GM21367 (cell line): ENCODE measurements around the gene TCEAL5.
"Not testable (repeated sequence)": the region's sequence is repeated elsewhere in the genome, so short reads cannot be mapped to it uniquely, and the experiment has no call there.

Experiments
- ATAC-seq: cut with Tn5 transposase; IDR thresholded peaks from one replicate; pipeline ENCODE4 v1.9.1; 2021; ENCODE audit not compliant: unreplicated experiment

The TCEAL5 gene

GRCh38 chrX:103276581-103277002 is at the start of gene TCEAL5:
TCEAL5 (minus strand) TSS chrX:103276750; CDS start chrX:103274563, 2,187 bp downstream.
- no peak for ATAC-seq

GRCh38 chrX:103311399-103311780 is 34.8 kb upstream of the TCEAL5 start:
- ATAC-seq = no peak

DNA sequence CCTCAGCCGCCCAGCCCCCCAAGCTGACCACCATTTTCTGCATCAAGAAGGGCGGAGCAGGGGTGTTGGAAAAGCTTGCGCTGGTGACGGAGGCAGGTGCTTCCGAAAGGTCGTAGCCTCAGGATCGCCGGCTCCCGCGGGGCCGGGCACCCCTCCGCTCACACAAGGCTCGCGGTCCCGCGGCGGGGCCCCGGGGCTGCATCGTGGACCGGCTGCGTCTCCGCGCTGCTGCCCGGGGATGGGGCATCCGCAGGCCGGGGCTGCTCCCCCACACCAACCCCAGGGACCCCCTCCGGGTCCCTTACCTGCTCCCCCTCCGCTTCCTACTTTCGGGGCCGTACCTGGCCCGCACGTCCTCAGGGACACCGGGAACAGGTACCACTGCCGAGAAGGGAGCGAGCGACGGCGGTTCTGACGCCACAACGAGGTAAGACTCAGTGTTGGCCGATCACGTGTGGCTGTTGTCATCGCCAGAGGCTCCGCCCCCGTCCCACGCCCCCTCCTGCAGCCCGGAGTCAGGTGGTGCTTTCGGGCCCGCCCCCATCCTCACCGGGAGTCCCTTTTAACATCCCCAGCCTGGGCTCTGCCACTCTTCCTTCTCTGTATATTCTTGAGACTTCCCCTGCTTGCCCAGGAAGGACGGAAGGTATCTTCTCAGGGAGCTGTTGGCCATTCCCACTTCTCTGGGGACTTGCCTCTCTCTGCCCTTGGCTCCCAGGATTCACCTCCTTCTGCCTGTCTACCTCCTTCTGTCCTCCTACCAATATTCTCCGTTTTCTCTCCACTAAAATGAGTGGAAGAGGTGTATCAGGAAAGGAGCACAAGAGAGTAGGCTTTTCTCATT is 34.2 kb upstream of the TCEAL5 start, which contains the start of gene BEX2:
BEX2 (minus strand) TSS at position 436 of the 844 bp plus-strand sequence. CDS start 1,014 bp downstream, outside the sequence.
- peak; percentile 98 for ATAC-seq

DNA sequence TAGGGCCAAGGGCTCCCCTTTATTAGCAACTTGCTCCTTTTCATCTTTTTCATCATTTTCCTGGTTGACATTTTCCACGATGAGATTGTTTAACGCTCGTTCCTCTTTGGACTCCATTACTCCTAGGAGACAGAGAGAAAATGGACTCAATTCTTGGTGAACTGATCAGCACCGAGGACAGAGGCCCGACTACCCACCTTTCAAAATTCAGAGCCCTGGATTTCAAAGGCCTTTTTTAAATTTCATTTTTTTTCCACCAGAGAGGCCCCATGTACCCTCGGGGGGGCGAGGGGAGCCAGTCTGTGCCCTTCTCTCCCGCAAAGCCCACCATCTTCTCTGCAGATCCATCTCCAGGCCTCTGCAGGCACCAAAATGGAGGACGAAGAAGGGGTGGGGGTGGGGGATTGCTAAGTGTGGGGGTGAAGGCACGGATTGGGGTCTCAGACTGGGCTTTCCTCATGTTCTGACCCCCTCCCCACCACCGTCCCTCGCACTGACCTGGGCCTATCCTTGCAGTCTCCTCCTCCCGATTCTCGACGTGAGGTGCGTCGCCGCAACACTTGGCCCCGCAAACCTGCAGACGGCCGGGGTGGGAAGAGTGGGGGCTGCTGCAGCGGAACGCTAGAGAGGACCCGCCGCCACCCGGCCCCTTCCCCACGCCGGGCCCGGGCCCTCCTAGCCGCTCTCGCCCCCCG is 33.5 kb upstream of the TCEAL5 start:
- no peak for ATAC-seq

- not testable (repeated sequence) for ATAC-seq
Observed at GRCh38 chrX:103305666-103306065, 29.1 kb upstream of the TCEAL5 start.

DNA sequence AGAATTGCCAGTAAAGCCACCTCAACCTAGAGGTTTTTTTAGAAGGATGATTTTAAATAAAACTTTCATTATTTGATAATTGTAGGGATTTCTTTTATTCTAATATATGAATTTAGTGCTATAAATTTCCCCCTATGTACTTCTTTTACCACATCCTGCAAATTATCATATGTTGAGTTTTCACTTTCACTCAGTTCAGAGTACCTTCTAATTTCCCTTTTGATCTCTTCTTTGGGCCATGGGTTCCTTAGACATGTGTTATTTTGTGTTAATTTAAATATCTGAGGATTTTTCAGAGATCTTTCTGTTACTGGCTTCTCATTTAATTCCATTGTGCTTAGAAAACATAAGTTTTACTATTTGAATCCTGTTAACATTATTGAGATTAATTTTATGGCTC is 28.2 kb upstream of the TCEAL5 start:
- ATAC-seq = no peak

DNA sequence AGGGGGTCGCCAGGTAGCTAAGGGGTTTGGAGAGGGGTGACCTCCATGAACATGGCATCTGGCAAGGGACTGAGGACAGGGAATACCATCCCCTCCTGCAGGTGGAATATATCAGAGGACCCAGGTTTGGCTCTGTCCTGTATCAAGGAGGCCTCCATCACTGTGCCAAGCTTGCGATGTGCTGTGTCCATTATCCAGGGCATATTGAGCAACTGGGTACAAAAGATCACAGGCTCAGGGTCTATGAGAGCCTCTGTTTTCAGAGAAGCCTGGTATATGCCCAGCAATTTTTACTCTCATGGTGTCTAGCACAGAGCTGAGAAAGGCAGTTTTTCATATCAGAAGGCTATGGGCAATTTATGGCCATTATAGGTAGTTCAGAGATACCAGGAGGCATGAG is 16.6 kb upstream of the TCEAL5 start:
- no peak for ATAC-seq

GRCh38 chrX:103279624-103280023 is 3.1 kb upstream of the TCEAL5 start:
- ATAC-seq = no peak

DNA sequence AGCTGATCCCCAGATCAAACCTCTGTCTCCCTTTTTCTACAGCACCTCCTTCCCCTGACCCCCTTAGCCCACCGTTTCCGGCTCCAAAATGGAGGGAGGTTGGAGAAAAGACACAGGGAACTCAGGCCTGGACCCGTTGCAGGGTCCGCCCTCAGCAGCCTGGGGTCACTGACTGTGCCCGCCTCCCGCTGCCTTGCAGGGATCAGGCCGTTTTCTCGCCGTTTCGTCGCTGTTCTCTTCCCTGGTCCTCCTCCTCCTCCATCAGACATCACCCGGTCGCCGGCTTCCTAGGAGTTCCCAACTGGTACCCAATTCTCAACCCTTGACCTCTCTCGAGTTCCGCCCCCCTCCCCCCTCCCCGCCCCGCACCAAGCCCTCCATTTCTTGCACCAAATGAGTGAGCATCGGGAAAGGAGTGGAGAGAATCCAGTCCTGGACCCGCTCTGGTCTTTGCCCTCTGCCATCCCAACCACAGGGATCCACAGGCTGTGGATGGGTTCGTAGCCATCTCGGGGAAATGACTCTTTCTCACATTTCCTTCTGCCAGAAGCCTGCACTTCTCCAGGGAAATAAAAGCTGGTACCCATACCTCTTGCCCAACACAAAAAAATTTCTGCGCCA is 493 bp downstream of the TCEAL5 start:
- no peak for ATAC-seq

GRCh38 chrX:103274284-103274683 is 2.3 kb downstream of the TCEAL5 start:
- no peak for ATAC-seq

GRCh38 chrX:103258275-103258674 is 18.3 kb downstream of the TCEAL5 start:
- ATAC-seq = no peak

GRCh38 chrX:103256651-103257050 is 19.9 kb downstream of the TCEAL5 start:
- no peak for ATAC-seq

- ATAC-seq = peak; percentile 98
Observed at GRCh38 chrX:103254921-103255493, 21.5 kb downstream of the TCEAL5 start, which contains the start of gene TCEAL8. TCEAL8 (minus strand) TSS chrX:103255155; CDS start chrX:103253979, 1,176 bp downstream.

DNA sequence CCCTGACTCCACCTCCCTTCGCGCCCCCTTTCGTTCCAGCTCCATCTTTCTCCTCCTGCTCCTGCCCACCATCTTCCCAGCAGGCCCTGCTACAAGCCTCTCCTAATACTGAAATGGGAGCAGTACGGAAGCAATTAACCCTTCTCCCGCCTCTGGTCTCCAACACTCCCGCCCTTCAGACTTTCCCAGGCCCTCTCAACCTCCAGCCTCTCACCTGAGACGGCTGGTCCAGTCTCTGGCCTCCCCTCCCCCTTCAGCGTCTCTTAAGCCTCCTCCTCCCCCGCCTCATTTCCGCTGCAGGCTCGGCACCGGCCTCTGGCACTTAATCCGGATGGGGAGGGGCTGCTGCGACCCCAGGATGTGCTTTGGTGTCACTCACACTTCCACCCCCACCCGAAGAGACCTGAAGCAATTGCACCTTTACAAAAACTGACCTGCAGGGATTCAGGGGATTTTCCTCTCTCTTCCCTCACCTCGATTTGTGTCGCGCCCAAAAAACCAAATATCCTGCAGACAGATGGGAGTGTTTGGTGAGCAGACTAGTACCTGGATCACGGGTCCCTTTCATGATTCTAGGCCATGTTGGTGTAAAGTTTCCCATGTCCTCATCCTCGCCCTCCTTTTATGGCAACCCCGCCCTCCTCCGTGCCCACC is 22.3 kb downstream of the TCEAL5 start:
- peak; percentile 56 for ATAC-seq

- ATAC-seq = no peak
Observed at GRCh38 chrX:103253608-103254007, 22.9 kb downstream of the TCEAL5 start.

DNA sequence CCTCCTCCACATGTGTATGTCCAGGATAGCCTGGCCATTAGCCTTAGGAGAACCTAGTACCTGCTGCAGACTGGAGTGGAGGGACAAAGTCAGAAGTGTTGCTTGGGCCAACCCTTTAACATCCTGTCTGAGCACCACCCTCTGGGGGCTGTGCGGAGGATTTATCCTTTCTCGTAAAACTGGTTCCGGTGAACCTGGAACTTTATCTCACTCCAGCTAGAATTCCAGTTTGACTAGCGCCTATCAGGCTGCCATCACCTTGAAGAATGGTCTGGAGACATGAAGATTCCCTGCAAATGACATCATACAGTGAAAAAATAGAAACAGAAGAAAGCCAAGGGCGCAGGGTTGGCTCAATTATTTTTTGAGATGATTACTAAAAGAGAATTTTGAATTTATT is 25.6 kb downstream of the TCEAL5 start:
- ATAC-seq = no peak

DNA sequence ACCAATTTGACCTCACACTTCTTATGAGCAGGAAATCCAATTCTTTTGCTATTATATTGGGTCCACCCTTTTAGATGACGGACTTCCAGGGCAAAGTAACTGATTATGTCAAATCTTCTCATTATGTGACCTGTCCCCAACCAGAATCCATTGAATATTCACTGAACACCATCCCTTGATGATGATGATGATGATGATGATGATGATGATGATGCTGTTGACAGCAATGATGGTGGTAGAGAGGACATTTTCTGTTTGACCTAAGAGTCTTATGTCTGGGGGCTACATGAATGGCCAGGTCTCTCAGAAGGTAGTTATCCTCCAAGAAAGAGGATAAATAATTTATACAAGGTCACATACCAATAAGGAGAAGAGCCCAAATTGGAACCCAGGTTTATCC is 26.7 kb downstream of the TCEAL5 start:
- no peak for ATAC-seq

DNA sequence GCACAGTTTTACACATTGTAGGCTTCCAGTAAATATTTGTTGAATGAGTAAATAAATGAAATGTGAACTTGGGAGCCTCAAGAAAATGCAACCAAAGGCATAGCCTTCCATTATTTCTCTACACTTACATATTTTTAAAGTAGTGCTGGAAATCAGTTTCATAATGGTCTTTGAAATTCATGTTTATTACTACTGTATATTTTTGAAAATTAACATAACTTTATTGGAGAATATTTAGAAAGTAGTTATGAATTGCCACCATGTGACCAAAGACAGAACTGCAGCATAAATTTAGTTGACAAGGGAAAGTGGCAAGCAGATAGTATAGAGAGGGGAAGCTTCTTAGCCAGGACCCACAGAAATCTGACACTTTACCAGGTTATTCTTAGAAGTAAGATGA is 28.0 kb downstream of the TCEAL5 start:
- peak; percentile 60 for ATAC-seq

DNA sequence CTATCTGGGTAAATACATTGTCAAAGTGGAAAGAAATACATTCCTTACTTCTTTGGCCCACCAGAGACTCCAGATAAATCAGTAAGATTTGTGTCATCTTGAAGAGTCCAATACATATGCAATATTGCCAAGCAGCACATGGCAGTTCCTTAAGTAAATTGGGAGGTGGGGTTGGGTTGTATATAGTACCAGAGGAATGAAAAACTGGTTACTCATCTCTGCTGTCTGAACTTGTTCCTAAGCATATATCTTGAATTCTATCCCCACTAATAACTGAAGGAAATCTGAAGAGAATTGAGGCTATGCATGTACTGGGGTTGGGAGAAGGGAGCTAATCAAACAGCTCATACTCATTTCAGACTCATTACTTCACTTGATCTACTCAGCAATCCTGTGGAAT is 36.4 kb downstream of the TCEAL5 start:
- ATAC-seq = no peak

DNA sequence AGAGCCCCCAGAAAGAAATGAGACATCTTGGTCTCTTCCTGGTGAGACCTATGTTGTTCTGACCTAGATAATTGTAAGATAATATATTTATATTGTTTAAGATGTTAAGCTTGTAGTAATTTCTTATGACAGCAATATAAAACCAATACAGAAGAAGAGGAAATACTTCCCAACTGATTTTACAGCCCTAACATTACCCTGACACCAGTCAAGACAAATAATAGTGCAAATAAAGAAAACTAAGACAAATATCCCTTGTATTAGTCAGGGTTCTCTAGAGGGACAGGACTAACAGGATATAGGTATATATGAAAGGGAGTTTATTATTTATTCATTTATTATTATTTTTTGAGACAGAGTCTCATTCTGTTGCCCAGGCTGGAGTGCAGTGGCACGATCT is 40.3 kb downstream of the TCEAL5 start:
- no peak for ATAC-seq

DNA sequence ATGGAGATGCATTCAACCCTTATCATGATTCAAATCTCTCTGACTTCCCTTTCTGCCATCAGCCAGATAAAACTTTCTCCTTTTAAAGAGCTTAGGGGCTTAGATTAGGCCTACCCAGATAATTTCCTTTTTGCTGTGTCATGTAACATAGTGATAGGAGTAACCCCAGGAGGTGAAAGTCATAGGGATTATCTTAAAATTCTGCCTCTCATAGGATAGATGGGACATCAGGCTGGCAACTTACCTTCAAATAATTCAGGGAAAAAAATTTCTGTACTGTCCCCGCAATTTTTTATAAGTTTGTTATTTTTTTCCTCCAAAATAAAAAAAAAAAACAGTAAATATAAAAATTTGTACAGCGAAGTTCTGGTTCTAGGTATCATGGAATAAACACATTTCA is 40.9 kb downstream of the TCEAL5 start:
- not testable (repeated sequence) for ATAC-seq
